ENCODE data around the gene ZBTB5. TPM values are rescaled to one million over a fixed set of nuclear protein-coding genes. Genes with fewer than 3 reads are reported as not detected.

The ZBTB5 gene
- total RNA-seq, 1 experiment from 2014 or later = 9.1 TPM

DNA sequence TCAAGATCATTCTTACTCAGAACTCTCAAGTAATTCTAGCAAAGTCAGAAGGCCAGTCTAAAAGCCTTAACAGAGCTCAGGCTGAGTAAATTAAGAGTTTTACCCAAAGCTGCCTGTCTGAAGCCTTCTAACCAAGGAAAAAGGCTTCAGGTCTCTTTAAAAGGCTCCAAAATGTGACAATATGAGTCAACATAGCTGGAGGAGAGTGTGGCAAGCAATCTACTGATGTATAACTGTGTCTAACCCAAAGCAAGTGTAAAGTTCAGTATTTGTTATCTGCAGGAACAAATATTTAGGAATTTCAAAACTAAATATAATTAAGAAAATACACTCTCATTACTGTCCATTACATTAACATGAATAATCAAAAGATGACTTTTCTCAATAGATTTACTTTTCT is 11.0 kb downstream of the ZBTB5 start:
- Histone ChIP-seq H3K9ac (ENCODE audit: extremely low read depth, insufficient read length, low read length) (no peak overlapping the region), H3K14ac (ENCODE audit: insufficient read depth, low read length) (no peak overlapping the region), H2BK15ac (ENCODE audit: low read depth, low read length) (no peak overlapping the region), H3K79me1 (ENCODE audit: insufficient read depth, low read depth, low read length, poor library complexity, severe bottlenecking) (peaks cover 7% of the 10 kb centered on the region), H4K5ac (ENCODE audit: insufficient read length, low read depth, low read length) (no peak overlapping the region), H3K4ac (ENCODE audit: low read depth, low read length) (no peak overlapping the region), H3K4me1 (ENCODE audit: insufficient read depth, low read length) (no peaks in the 10 kb centered on the region), H3K18ac (ENCODE audit: insufficient read length, low read depth, low read length) (no peak overlapping the region), H4K20me1 (ENCODE audit: control insufficient read depth, insufficient read depth, insufficient read length) (no peaks in the 10 kb centered on the region), H4K91ac (ENCODE audit: insufficient read length, low read depth, low read length) (no peak overlapping the region), H3K56ac (ENCODE audit: insufficient read length, low read depth, low read length) (no peak overlapping the region), H2BK5ac (ENCODE audit: insufficient read length, low read length) (no peak overlapping the region), H3K79me2 (ENCODE audit: insufficient read depth, low read length) (peaks cover 23% of the 10 kb centered on the region), H3K23ac (ENCODE audit: insufficient read length, low read depth, low read length) (no peak overlapping the region), H3K9me3 (ENCODE audit: control insufficient read depth, low read depth, low read length) (no peaks in the 10 kb centered on the region), H4K8ac (replicated peaks; ENCODE audit: insufficient read length, low read depth, low read length) (no peak overlapping the region), H2BK12ac (ENCODE audit: insufficient read length, low read depth, low read length) (no peak overlapping the region), H3K27ac (ENCODE audit: insufficient read length, low read depth, low read length) (no peak overlapping the region), H2AFZ (ENCODE audit: low read length) (no peak overlapping the region), H3T11ph (ENCODE audit: low read length) (no peak overlapping the region), H2BK120ac (ENCODE audit: low read depth, low read length, poor library complexity, severe bottlenecking) (no peak overlapping the region), H3K27me3 (ENCODE audit: insufficient read depth, low read length) (no peaks in the 10 kb centered on the region), H2BK20ac (ENCODE audit: low read depth, low read length, poor library complexity, severe bottlenecking) (no peak overlapping the region), H3K23me2 (ENCODE audit: insufficient read length, low read depth, low read length, poor library complexity, severe bottlenecking) (no peaks in the 10 kb centered on the region), H2AK5ac (ENCODE audit: insufficient read length, low read length) (no peak overlapping the region), H3K4me2 (ENCODE audit: insufficient read depth, insufficient read length, low read length) (no peak overlapping the region)
- 0 out of 2 replicates have a peak, but pooled peaks cover 2% of the 10 kb centered on the region for H3K27me3 Mint-ChIP-seq (ENCODE audit: low read depth)
- H3K36me3 Mint-ChIP-seq (ENCODE audit: insufficient read depth in 1 of 3, low read depth in 3 of 3) = peaks cover 18 to 32% (median 22%) of the 10 kb centered on the region in 3 experiments
- H3K4me1 Mint-ChIP-seq = peaks cover 30 to 38% of the 10 kb centered on the region in 2 experiments
- H3K4me3 Mint-ChIP-seq = no peak overlapping the region
- TF ChIP-seq, protein P1, sequence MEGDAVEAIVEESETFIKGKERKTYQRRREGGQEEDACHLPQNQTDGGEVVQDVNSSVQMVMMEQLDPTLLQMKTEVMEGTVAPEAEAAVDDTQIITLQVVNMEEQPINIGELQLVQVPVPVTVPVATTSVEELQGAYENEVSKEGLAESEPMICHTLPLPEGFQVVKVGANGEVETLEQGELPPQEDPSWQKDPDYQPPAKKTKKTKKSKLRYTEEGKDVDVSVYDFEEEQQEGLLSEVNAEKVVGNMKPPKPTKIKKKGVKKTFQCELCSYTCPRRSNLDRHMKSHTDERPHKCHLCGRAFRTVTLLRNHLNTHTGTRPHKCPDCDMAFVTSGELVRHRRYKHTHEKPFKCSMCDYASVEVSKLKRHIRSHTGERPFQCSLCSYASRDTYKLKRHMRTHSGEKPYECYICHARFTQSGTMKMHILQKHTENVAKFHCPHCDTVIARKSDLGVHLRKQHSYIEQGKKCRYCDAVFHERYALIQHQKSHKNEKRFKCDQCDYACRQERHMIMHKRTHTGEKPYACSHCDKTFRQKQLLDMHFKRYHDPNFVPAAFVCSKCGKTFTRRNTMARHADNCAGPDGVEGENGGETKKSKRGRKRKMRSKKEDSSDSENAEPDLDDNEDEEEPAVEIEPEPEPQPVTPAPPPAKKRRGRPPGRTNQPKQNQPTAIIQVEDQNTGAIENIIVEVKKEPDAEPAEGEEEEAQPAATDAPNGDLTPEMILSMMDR (conservative IDR thresholded peaks at IDR 0.05) = no peak
- peaks cover 3 to 9% of the 10 kb centered on the region in 2 experiments; a peak in 3 of 5 replicates for H3K9me3 Mint-ChIP-seq
- H3K27ac Mint-ChIP-seq = no peak overlapping the region
- DNase-seq = no peak

All from H9 (cell line).